Measurements from ENCODE around the gene TPK1.

DNA sequence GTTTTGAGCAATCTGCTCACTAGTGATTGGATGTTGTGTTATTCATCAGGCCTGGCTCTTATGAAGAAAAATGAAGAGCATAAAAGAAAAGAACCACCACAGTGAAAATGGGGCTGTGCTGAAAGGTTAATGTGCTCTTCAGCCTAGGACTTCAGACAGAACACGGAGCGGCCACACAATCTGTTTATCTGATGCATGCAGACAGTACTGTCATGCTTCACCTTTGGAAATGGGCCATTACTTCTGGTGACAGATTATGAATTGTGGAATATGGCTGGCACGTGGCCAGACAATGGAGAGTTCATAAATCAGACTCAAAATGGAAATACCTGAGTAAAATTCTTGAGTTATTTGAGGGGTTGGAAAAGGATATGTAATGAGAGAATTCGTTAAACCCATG, 346.3 kb downstream of the TPK1 start:
- TF ChIP-seq, protein P1, sequence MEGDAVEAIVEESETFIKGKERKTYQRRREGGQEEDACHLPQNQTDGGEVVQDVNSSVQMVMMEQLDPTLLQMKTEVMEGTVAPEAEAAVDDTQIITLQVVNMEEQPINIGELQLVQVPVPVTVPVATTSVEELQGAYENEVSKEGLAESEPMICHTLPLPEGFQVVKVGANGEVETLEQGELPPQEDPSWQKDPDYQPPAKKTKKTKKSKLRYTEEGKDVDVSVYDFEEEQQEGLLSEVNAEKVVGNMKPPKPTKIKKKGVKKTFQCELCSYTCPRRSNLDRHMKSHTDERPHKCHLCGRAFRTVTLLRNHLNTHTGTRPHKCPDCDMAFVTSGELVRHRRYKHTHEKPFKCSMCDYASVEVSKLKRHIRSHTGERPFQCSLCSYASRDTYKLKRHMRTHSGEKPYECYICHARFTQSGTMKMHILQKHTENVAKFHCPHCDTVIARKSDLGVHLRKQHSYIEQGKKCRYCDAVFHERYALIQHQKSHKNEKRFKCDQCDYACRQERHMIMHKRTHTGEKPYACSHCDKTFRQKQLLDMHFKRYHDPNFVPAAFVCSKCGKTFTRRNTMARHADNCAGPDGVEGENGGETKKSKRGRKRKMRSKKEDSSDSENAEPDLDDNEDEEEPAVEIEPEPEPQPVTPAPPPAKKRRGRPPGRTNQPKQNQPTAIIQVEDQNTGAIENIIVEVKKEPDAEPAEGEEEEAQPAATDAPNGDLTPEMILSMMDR (IDR thresholded peaks at IDR 0.05), result no peak
- TF ChIP-seq POLR2A (IDR thresholded peaks at IDR 0.05), result no peak

Measured in Peyer's patch (tissue), 4 donors.